ENCODE data around the gene PGBD5.

- TF ChIP-seq CTCF (IDR thresholded peaks at IDR 0.05 in 4 of 5, conservative IDR thresholded peaks at IDR 0.05 in 1 of 5) (no peak), POLR2A (IDR thresholded peaks at IDR 0.05) (no peak)
Observed at GRCh38 chr1:230453377-230453776, 27.2 kb upstream of the PGBD5 start.
